ENCODE results near the gene BCAS3. TPM values are rescaled to one million over a fixed set of nuclear protein-coding genes. Genes with fewer than 3 reads are reported as not detected.
A peak's percentile ranks its signal among the peaks of the same experiment; 100 is the strongest.

The BCAS3 gene
- total RNA-seq, 4 donors from 2014 or later, result 20.7 to 76.3 (median 39.8) TPM

DNA sequence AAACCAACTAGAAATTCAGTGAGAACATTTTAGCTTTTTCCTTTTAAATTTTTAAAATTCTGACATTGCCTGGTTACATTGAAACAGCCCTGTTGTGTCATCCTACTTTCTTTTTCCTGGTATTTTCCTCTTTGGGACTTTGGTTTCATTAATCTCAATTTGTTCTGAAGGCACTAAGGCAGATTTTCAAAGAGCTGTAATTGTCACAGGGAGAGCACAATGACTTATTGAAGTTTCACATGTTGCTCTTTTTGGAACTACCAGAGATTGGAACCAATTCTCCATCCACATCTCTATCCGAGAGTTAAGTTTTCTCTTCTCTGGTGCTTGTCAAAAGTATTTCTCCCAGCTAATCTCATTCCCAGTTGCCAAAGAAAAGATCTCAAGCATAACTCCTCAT, 577.3 kb downstream of the BCAS3 start:
- no peaks in the 10 kb centered on the region for H3K36me3 ChIP-seq
- H3K27me3 ChIP-seq, result peaks cover 10% of the 10 kb centered on the region
- intact Hi-C loops (cut with DNase I; ENCODE audit: low total_unique reads), result no loop called here
- H3K4me1 ChIP-seq, result peaks cover 12 to 45% (median 33%) of the 10 kb centered on the region in 4 donors
- 76 to 85% methylated on average over 1 of the region's 1 CpG for WGBS, 2 donors (ENCODE audit: low coverage in 1 of 2)
- in situ Hi-C loops (cut with MboI; ENCODE audit: low pct_ligation_motif_present in 1 of 4, low pct_unique_long_range_greater_than_20kb in 1 of 4, low sequenced_read_pairs in 3 of 4), result no loop called here
- no peak overlapping the region for H3K27ac ChIP-seq
- H3K9me3 ChIP-seq, result no peaks in the 10 kb centered on the region
- DNase-seq, result no peak
- H3K4me3 ChIP-seq, result no peak overlapping the region
- TF ChIP-seq POLR2A (IDR thresholded peaks at IDR 0.05), result no peak
- TF ChIP-seq POLR2AphosphoS5 (IDR thresholded peaks at IDR 0.05), result no peak
- TF ChIP-seq, protein P1, sequence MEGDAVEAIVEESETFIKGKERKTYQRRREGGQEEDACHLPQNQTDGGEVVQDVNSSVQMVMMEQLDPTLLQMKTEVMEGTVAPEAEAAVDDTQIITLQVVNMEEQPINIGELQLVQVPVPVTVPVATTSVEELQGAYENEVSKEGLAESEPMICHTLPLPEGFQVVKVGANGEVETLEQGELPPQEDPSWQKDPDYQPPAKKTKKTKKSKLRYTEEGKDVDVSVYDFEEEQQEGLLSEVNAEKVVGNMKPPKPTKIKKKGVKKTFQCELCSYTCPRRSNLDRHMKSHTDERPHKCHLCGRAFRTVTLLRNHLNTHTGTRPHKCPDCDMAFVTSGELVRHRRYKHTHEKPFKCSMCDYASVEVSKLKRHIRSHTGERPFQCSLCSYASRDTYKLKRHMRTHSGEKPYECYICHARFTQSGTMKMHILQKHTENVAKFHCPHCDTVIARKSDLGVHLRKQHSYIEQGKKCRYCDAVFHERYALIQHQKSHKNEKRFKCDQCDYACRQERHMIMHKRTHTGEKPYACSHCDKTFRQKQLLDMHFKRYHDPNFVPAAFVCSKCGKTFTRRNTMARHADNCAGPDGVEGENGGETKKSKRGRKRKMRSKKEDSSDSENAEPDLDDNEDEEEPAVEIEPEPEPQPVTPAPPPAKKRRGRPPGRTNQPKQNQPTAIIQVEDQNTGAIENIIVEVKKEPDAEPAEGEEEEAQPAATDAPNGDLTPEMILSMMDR (IDR thresholded peaks at IDR 0.05), result no peak
- TF ChIP-seq EP300 (IDR thresholded peaks at IDR 0.05; ENCODE audit: low read depth), result no peak

DNA sequence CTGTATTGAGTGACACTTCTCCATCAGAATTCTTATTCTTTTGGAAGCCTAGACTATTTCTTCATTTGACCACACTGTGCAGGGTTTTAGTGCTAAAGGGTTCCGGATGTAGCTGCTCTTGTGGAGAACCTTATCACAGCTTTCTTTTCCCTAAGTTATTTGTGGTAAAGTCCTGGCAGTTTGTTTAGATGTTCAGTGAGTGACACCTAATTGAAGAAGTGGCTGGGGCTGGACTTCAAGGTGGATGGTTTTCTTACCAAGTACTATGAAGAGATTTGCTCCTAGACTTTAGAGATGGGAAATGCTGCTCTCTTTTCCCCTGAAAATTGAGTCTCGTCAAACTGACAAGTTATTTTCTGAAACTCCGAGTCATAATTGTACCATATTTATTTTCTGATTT, 578.0 kb downstream of the BCAS3 start:
- no peak for TF ChIP-seq POLR2A (IDR thresholded peaks at IDR 0.05)
- TF ChIP-seq, protein P1 (IDR thresholded peaks at IDR 0.05), result no peak
- Histone ChIP-seq H3K27me3 (peaks cover 10% of the 10 kb centered on the region), H3K9me3 (no peaks in the 10 kb centered on the region), H3K4me1 (peaks cover 10 to 41% (median 26%) of the 10 kb centered on the region in 4 donors), H3K4me3 (no peak overlapping the region), H3K27ac (no peak overlapping the region), H3K36me3 (no peaks in the 10 kb centered on the region)
- in situ Hi-C loops (cut with MboI; ENCODE audit: low pct_ligation_motif_present in 1 of 4, low pct_unique_long_range_greater_than_20kb in 1 of 4, low sequenced_read_pairs in 3 of 4) (no loop called here), intact Hi-C loops (cut with DNase I; ENCODE audit: low total_unique reads) (no loop called here)
- DNase-seq, result no peak
- 90 to 100% methylated on average over 3 of the region's 3 CpGs for WGBS, 2 donors (ENCODE audit: low coverage in 1 of 2)

DNA sequence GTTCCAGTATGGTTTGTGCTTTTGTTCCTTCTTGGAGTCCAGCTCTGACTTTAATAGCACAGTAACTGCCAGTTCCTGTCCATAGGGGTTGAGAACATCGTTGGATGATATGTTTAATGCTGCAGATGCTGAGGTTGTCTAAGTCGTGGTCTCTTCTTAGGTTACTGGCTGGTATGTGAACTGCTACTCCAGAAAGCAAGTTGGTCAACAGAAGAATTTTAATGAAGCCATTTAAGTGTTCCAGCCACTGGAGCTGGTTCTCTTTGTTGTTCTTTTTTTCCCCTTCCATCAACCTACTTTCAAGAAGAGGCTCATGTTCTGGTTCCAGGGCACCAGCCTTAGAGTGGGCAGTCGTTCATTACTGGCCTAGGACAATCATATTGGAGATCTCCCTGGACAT, 581.7 kb downstream of the BCAS3 start:
- no peaks in the 10 kb centered on the region for H3K36me3 ChIP-seq
- intact Hi-C loops (cut with DNase I; ENCODE audit: low total_unique reads), result no loop called here
- peak overlapping the region in 3 of 4 donors; percentile 1 to 53 (median 8) for H3K27ac ChIP-seq
- peaks cover 0 to 6% (median under 1%) of the 10 kb centered on the region in 4 donors for H3K4me1 ChIP-seq
- no peak for DNase-seq
- WGBS, 2 donors (ENCODE audit: low coverage in 1 of 2), result 81 to 100% methylated on average over 1 to 3 of the region's 3 CpGs
- H3K27me3 ChIP-seq, result peaks cover 10% of the 10 kb centered on the region
- TF ChIP-seq EP300 (IDR thresholded peaks at IDR 0.05; ENCODE audit: low read depth) (no peak), POLR2A (IDR thresholded peaks at IDR 0.05) (no peak), POLR2AphosphoS5 (IDR thresholded peaks at IDR 0.05) (no peak)
- TF ChIP-seq, protein P1 (IDR thresholded peaks at IDR 0.05), result no peak
- no peaks in the 10 kb centered on the region for H3K9me3 ChIP-seq
- in situ Hi-C loops (cut with MboI; ENCODE audit: low pct_ligation_motif_present in 1 of 4, low pct_unique_long_range_greater_than_20kb in 1 of 4, low sequenced_read_pairs in 3 of 4), result no loop called here
- H3K4me3 ChIP-seq, result no peak overlapping the region

DNA sequence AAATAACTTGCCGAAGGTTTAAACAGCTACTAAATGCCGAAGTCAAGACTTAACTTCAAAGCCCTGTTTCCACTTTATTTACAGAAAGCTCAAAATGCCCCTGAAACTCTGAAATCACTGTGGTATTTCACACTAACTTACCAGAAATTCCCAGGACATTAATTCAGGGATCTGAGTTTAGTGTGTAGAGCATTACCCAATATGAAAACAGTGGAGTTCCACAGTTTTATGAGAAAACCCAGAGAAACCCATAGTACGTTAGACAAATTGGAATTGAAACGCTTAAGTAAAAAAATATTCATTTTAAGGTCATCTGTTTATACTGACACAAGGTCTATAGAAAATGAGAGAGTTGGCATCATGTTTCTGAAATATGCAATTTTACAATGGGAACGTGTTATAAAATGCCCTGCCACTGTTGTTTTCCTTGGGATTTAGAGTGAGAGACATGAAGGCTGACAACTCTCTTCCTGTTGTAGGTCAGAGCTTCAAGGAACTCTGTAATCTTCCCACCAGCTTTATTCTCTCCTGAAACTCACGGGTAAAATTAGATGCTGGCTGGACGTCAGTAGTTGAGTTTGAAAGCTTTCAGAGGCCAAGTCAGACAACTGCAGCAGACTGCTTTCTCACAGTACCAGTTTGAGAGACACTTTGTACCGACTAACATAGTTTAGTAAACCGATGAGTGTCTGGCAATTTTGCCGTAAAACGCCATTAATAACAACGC, 582.6 kb downstream of the BCAS3 start:
- no peaks in the 10 kb centered on the region for H3K36me3 ChIP-seq
- H3K4me1 ChIP-seq, result peaks cover 0 to 4% (median 0%) of the 10 kb centered on the region in 4 donors
- no peak for DNase-seq
- H3K9me3 ChIP-seq, result no peaks in the 10 kb centered on the region
- in situ Hi-C loops (cut with MboI; ENCODE audit: low pct_ligation_motif_present in 1 of 4, low pct_unique_long_range_greater_than_20kb in 1 of 4, low sequenced_read_pairs in 3 of 4), result no loop called here
- TF ChIP-seq, protein P1 (IDR thresholded peaks at IDR 0.05), result no peak
- TF ChIP-seq POLR2A (IDR thresholded peaks at IDR 0.05) (no peak), EP300 (IDR thresholded peaks at IDR 0.05; ENCODE audit: low read depth) (no peak), POLR2AphosphoS5 (IDR thresholded peaks at IDR 0.05) (no peak)
- H3K27me3 ChIP-seq, result peaks cover 10% of the 10 kb centered on the region
- H3K27ac ChIP-seq, result peak overlapping the region in 3 of 4 donors; percentile 5 to 53 (median 22)
- 56 to 74% methylated on average over 7 to 12 of the region's 12 CpGs for WGBS, 2 donors (ENCODE audit: low coverage in 1 of 2)
- intact Hi-C loops (cut with DNase I; ENCODE audit: low total_unique reads), result no loop called here
- no peak overlapping the region for H3K4me3 ChIP-seq

Data from transverse colon (tissue), 4 donors.